Naive thymus-derived CD8-positive, alpha-beta T cell (primary cell): Measurements from ENCODE around the gene ARRDC5. TPM values are rescaled to one million over a fixed set of nuclear protein-coding genes. Genes with fewer than 3 reads are reported as not detected.
"Not testable (repeated sequence)": the region's sequence is repeated elsewhere in the genome, so short reads cannot be mapped to it uniquely, and the experiment has no call there.

ENCODE experiments used
- ATAC-seq, 2 donors: fragments of 150-1000 bp; cut with Tn5 transposase in 1 of 2; sonication (Bioruptor Pico), chemical (Tn5 transposase) in 1 of 2; 1 replicate in 1 of 2; 2 replicates in 1 of 2; pipeline ENCODE4 v1.10.0; 2021; ENCODE audit warnings: mild to moderate bottlenecking in 2 of 2, moderate library complexity in 2 of 2
- POLR2A ChIA-PET: fragments of 350-600 bp; sonication (Branson Sonifier 250); formaldehyde crosslinking; loops from one replicate; lab custom pipeline; 2021; ENCODE audit warnings: antibody characterized with exemption; lab: Charles Lee
- DNase-seq, 10 donors: peaks; one replicate each; pipeline versions ENCODE4 v3.0.0 to v3.0.0-alpha.2; 2020 to 2022
- H3K27ac Mint-ChIP-seq, 10 donors: one replicate each; pipeline ENCODE4 v1.8.0; 2020 to 2022; ENCODE audit warnings: mild to moderate bottlenecking in 10 of 10, mixed read lengths in 10 of 10, moderate library complexity in 4 of 10, inconsistent platforms in 1 of 10
- H3K27me3 Mint-ChIP-seq, 5 donors: one replicate each; pipeline ENCODE4 v1.8.0; 2021 to 2022; ENCODE audit warnings: mixed read lengths in 5 of 5
- H3K36me3 Mint-ChIP-seq, 3 donors: one replicate each; pipeline ENCODE4 v1.8.0; 2020 to 2022; ENCODE audit warnings: mixed read lengths in 3 of 3, mild to moderate bottlenecking in 2 of 3, inconsistent platforms in 1 of 3
- H3K4me1 Mint-ChIP-seq, 4 donors: one replicate each; pipeline ENCODE4 v1.8.0; 2021 to 2022; ENCODE audit warnings: mixed read lengths in 4 of 4
- H3K4me3 Mint-ChIP-seq, 10 donors: one replicate each; pipeline ENCODE4 v1.8.0; 2020 to 2022; ENCODE audit warnings: mild to moderate bottlenecking in 10 of 10, mixed read lengths in 10 of 10, moderate library complexity in 6 of 10, inconsistent platforms in 1 of 10
- H3K9me3 Mint-ChIP-seq, 9 donors: one replicate each; pipeline ENCODE4 v1.8.0; 2020 to 2022; ENCODE audit warnings: mixed read lengths in 9 of 9, mild to moderate bottlenecking in 3 of 9, inconsistent platforms in 1 of 9, moderate library complexity in 1 of 9
- polyA plus RNA-seq, 3 donors: library from polyadenylated mRNA; unstranded; fragments of 300-500 nt; fragmentation: Illumina TruSeq; gene quantifications; one replicate each; pipeline ENCODE4 v1.2.3, GENCODE V29; 2021
- total RNA-seq, 8 experiments: library from RNA in 2 of 8; stranded (reverse) in 2 of 8; gene quantifications; one replicate each; pipeline ENCODE4 v1.2.3 and lab custom pipeline; 2021 to 2026

Gene ARRDC5
- total and polyA plus RNA-seq, 5 experiments from 2014 or later, result 2.3 to 34.2 (median 5.9) TPM

DNA sequence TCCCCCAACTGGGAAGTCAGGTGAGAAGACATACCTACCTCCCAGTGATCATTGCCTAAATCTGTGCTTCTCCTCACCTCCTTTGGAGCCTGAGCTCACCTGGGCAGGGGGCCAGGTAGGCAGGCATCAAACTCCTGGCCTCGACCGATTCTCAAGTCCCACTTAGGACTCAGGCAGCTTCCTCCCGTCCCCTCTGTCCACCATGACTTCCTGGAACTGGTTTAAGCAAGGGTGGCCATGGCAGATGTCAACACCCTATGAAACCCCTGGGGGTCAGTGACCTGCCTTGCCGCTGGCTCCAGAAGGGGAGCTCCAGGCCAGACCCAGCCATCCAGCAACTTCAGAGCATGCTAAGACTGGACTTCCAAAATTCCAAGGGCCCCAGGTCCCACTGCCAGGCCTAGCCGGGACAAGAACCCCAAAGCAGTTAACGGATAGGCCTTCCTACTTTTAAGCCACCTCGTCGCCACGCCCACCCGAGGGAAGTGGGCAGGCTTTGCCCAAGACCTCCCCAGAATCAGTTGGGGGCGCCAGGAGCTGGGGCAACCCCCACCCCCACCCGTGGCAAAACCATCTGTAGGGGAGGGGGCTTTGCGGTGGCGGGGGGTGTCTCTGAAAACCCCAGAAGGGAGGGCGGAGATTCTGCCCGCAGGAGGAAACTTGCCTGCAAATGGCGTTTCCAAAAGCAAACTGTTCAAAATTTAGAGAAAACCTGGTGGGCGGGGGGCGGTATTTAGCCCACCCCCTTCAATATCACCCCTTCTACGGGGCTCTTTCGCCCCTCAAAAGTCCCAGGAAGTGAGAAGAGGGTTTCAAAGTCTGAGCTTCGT lies 35.9 kb downstream of the ARRDC5 start:
- Mint-ChIP-seq H3K36me3 (no peaks in the 10 kb centered on the region), H3K27me3 (peaks cover 0 to 1% (median 0%) of the 10 kb centered on the region in 5 donors)
- ATAC-seq, result peak; percentile 33 to 43

DNA sequence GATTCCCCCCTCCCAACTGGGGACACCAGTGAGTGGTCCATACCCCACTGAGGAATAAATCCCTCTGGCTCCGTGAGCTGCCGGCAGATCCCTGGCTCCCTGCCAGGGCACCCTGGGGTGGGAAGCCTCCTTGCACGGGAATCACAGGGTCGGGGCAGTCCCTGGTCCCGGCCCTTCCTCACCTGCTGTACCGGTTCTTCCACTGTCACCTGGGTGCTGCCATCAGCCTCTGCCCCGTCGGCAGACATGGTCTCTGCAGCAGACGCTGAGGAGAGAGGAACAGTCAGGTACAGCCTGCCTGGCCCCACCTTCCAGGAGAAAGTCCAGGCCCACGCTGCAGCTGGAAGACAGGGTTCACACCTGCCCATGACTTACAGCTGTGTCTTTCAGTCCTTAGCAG lies 41.5 kb downstream of the ARRDC5 start:
- no peak for DNase-seq
- POLR2A ChIA-PET, result no interaction called here

More for the DNA sequence above, 35.9 kb downstream of the ARRDC5 start:
- H3K4me3 Mint-ChIP-seq, result peak overlapping the region; percentile 72 to 90 (median 82)
- peaks cover 6 to 15% (median 12%) of the 10 kb centered on the region in 4 donors for H3K4me1 Mint-ChIP-seq
- POLR2A ChIA-PET, result interaction anchor here (0.6 to 3.8 kb wide), 8 partner anchors 9 to 800 kb away, joined by 3 to 53 read pairs (median 4); partner anchors contain the start of genes KDM4B and ZBTB7A
- DNase-seq, result peak; percentile 30 to 75 (median 40)
- no peaks in the 10 kb centered on the region for H3K9me3 Mint-ChIP-seq
- peak overlapping the region; percentile 19 to 82 (median 70) for H3K27ac Mint-ChIP-seq

DNA sequence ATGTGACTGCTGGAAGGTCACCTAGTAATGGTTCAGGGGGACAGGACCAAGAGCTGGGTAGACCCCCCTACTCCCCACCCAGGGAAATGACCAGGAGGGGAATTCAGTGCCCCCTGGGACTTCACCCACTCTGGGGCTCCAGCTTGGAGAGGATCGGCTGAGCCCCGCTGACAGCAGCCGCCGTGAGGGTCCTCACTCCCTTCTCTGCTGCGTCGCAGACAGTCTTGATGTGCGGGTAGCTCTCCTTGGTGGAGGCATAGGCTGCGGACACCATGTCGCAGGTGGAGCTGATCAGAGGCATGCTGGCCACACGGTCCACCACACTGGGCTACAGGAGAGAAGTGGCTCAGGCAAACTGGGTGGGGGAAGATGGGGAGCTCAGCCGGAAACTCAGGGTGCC lies 43.0 kb downstream of the ARRDC5 start:
- Mint-ChIP-seq H3K36me3 (peaks cover 0 to 29% (median 3%) of the 10 kb centered on the region in 3 donors), H3K27ac (no peak overlapping the region), H3K4me3 (no peak overlapping the region), H3K27me3 (no peaks in the 10 kb centered on the region), H3K4me1 (peaks cover 0 to 3% (median 1%) of the 10 kb centered on the region in 4 donors), H3K9me3 (no peaks in the 10 kb centered on the region)
- POLR2A ChIA-PET, result no interaction called here
- DNase-seq (no peak), ATAC-seq (no peak)

More for the DNA sequence above, 41.5 kb downstream of the ARRDC5 start:
- Mint-ChIP-seq H3K4me3 (no peak overlapping the region), H3K9me3 (no peaks in the 10 kb centered on the region), H3K27ac (no peak overlapping the region), H3K4me1 (peaks cover 0 to 4% (median 2%) of the 10 kb centered on the region in 4 donors), H3K27me3 (no peaks in the 10 kb centered on the region), H3K36me3 (peaks cover 0 to 22% (median 3%) of the 10 kb centered on the region in 3 donors)
- ATAC-seq, result no peak

DNA sequence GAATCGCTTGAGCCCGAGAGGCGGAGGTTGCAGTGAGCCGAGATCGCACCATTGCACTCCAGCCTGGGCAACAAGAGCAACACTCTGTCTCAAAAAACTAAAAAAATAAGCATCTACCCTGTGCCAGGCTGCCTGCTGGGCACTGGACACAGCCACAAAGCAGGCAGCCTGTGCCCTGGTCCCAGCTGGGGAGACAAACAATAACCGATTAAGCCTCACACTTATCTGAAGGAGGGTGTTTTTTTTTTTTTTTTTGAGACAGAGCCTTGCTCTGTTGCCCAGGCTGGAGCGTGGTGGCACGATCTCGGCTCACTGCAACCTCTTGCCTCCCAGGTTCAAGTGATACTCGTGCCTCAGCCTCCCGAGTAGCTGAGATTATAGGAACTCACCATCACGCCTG lies 46.2 kb downstream of the ARRDC5 start:
- POLR2A ChIA-PET, result interaction anchor here (0.8 kb wide), 1 partner anchor 19 kb away, joined by 3 read pairs; no protein-coding TSS in a partner anchor

DNA sequence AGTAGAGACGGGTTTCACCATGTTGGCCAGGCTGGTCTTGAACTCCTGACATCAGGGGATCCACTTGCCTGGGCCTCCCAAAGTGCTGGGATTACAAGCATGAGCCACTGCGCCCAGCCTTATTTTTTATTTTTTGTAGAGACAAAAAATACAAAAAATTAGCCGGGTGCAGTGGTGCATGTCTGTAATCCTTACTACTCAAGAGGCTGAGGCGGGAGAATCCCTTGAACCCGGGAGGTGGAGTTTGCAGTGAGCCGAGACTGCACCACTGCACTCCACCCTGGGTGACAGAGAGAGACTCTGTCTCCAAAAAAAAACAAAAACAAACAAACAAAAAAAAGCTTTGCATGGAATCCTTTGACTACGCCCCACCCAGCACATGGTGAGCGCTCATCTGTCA lies 49.2 kb downstream of the ARRDC5 start:
- H3K4me3 Mint-ChIP-seq, H3K27ac Mint-ChIP-seq, H3K9me3 Mint-ChIP-seq, H3K27me3 Mint-ChIP-seq, ATAC-seq, DNase-seq, H3K4me1 Mint-ChIP-seq: not testable (repeated sequence)
- H3K36me3 Mint-ChIP-seq, result peaks cover 0 to 29% (median 6%) of the 10 kb centered on the region in 3 donors
- POLR2A ChIA-PET, result interaction anchor here (0.7 kb wide), 1 partner anchor 161 kb away, joined by 4 read pairs; no protein-coding TSS in a partner anchor

More for the DNA sequence above, 46.2 kb downstream of the ARRDC5 start:
- H3K9me3 Mint-ChIP-seq, H3K27ac Mint-ChIP-seq, H3K4me1 Mint-ChIP-seq, H3K27me3 Mint-ChIP-seq, ATAC-seq, H3K4me3 Mint-ChIP-seq, DNase-seq: not testable (repeated sequence)
- peaks cover 0 to 37% (median 6%) of the 10 kb centered on the region in 3 donors for H3K36me3 Mint-ChIP-seq

DNA sequence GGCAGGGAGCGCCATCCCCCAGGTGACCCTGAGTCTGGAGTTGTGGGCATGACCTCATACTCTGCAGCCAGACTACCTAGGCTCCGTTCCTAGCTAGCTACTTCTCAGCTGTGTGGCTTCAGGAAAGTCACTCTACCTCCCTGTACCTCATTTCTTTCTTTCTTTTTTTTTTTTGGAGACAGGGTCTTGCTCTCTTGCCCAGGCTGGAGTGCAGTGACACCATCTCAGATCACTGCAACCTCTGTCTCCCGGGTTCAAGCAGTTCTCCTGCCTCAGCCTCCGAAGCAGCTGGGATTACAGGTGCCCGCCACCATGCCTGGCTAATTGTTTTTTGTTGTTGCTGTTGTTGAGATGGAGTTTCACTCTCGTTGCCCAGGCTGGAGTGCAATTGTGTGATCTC lies 50.2 kb downstream of the ARRDC5 start:
- no peak overlapping the region for H3K27ac Mint-ChIP-seq
- POLR2A ChIA-PET, result interaction anchor here (0.6 to 1.4 kb wide), 4 partner anchors 15 to 61 kb away, joined by 3 to 6 read pairs (median 4); partner anchors contain the start of gene PLIN3
- peaks cover 0 to 4% (median 1%) of the 10 kb centered on the region in 4 donors for H3K4me1 Mint-ChIP-seq
- H3K4me3 Mint-ChIP-seq, result no peak overlapping the region
- H3K9me3 Mint-ChIP-seq, result no peaks in the 10 kb centered on the region
- ATAC-seq, result no peak
- no peaks in the 10 kb centered on the region for H3K27me3 Mint-ChIP-seq
- peaks cover 0 to 26% (median 9%) of the 10 kb centered on the region in 3 donors for H3K36me3 Mint-ChIP-seq
- no peak for DNase-seq

DNA sequence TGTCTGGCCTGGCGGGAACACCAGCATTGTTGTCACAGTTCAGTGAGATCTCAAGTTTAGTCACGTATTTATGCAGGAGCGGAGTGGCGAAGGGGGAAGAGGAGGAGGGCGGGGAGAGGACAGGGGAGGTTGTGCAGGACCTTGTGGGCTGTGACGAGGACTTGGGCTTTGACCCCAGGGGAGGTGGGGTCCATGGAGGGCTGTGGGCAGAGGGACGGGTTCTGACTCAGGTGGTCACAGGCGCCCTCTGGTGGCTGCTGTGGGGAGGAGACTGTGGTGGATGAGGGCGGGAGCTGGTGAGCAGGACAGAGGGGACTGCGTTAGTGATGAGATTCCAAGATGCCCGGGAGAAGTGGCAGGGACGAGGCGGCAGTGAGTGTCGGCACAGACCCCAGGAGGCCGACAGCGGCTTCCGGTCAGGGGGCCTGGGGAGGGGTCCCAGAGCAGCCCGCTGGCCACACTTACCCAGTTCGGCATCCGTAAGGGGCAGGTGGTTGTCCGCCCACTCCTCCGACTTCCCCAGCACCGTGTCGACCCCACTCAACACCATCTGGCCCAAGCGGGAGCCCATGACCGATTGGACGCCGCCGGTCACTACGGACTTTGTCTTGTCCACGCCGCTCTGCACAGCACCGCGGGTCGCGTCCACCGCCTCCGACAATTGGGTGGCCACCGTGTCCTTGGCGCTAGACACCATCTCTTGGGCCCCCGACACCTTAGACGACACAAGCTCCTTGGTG lies 51.0 kb downstream of the ARRDC5 start:
- Mint-ChIP-seq H3K4me1 (peaks cover 0 to 4% (median 1%) of the 10 kb centered on the region in 4 donors), H3K27ac (peak overlapping the region in 2 of 10 donors; percentile 41 to 69), H3K27me3 (no peaks in the 10 kb centered on the region), H3K9me3 (no peaks in the 10 kb centered on the region), H3K36me3 (peaks cover 0 to 24% (median 6%) of the 10 kb centered on the region in 3 donors), H3K4me3 (no peak overlapping the region)
- peak; percentile 53 to 89 (median 74) for DNase-seq
- POLR2A ChIA-PET, result interaction anchor here (0.5 to 1.4 kb wide), 7 partner anchors 16 to 62 kb away, joined by 3 to 6 read pairs (median 3); partner anchors contain the start of gene PLIN3
- ATAC-seq, result peak; percentile 87 to 98

DNA sequence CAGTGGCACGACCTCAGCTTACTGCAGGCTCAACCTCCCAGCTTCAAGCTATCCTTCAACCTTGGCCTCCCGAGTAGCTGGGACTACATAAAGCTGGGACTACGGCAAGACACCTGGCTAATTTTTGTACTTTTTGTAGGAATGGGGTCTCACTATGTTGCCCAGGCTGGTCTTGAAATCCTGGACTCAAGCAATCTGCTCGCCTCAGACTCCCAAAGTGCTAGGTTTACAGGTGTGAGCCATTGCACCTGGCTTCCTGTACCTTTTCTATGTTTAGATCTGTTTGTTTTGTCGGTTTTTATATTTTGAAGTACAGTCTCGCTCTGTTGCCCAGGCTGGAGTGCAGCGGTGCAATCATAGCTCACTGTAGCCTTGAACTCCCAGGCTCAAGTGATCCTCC lies 53.7 kb downstream of the ARRDC5 start:
- ATAC-seq (no peak), DNase-seq (no peak)
- no peaks in the 10 kb centered on the region for H3K27me3 Mint-ChIP-seq
- peaks cover 0 to 4% (median 1%) of the 10 kb centered on the region in 4 donors for H3K4me1 Mint-ChIP-seq
- H3K4me3 Mint-ChIP-seq, result no peak overlapping the region
- H3K9me3 Mint-ChIP-seq, result no peaks in the 10 kb centered on the region
- peaks cover 0 to 28% (median 6%) of the 10 kb centered on the region in 3 donors for H3K36me3 Mint-ChIP-seq
- POLR2A ChIA-PET, result interaction anchor here (0.6 kb wide), 1 partner anchor 298 kb away, joined by 4 read pairs; no protein-coding TSS in a partner anchor
- H3K27ac Mint-ChIP-seq, result no peak overlapping the region

DNA sequence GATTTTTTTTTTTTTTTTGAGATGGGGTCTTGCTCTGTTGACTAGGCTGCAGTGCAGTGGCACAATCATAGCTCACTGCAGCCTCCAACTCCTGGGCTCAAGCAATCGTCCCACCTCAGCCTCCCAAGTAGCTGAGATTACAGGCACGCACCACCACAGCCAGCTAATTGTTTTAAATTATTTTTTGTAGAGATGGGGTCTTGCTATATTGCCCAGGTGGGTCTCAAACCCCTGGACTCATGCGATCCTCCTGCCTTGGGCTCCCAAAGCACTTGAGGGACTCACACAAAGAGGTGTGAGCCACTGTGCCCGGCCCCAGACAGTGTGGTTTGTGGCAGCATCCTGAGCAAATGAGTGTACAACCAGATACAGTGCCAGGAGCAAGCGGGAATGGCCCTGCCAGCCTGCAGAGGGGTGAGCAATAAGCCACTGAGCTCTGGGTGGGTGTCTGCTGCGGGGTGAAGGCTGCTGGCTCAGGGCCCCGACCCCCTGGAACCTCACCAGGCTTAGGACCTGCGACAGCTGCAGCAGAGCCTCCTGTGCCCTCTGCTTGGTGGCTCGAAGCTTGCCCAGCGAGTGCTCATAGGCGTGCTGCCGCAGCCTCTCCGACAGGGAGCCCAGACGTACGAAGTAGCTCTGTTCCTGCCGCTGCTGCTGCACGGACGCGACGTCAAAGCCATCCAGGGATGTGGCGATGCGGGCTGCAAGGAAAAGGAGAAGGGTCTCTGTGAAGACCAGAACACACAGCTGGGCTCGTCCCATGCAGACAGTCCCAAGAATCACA lies 55.3 kb downstream of the ARRDC5 start:
- no peaks in the 10 kb centered on the region for H3K9me3 Mint-ChIP-seq
- no peak overlapping the region for H3K4me3 Mint-ChIP-seq
- no peaks in the 10 kb centered on the region for H3K27me3 Mint-ChIP-seq
- peak overlapping the region in 1 of 10 donors; percentile 22 for H3K27ac Mint-ChIP-seq
- H3K36me3 Mint-ChIP-seq, result peaks cover 0 to 37% (median 5%) of the 10 kb centered on the region in 3 donors
- peaks cover 0 to 4% (median 1%) of the 10 kb centered on the region in 4 donors for H3K4me1 Mint-ChIP-seq
- DNase-seq, result no peak
- no peak for ATAC-seq
- POLR2A ChIA-PET, result interaction anchor here (0.6 to 0.7 kb wide), 2 partner anchors 161 to 781 kb away, joined by 3 read pairs; no protein-coding TSS in a partner anchor

DNA sequence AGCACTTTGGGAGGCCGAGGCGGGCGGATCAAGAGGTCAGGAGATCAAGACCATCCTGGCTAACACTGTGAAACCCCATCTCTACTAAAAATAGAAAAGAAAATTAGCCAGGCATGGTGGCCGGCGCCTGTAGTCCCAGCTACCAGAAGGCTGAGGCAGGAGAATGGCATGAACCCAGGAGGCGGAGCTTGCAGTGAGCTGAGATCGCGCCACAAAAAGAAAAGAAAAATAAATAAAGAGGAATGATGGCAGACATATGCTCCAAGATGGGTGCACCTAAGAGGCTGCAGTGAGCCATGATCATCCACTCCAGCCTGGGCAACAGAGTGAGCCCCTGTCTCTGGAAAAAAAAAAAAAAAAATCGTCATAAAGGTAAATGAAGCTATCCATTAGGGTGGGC lies 56.7 kb downstream of the ARRDC5 start:
- H3K36me3 Mint-ChIP-seq, result peaks cover 0 to 46% (median 9%) of the 10 kb centered on the region in 3 donors
- not testable (repeated sequence) for H3K4me3 Mint-ChIP-seq, H3K9me3 Mint-ChIP-seq, H3K4me1 Mint-ChIP-seq, DNase-seq, H3K27me3 Mint-ChIP-seq, H3K27ac Mint-ChIP-seq, ATAC-seq
- POLR2A ChIA-PET, result interaction anchor here (0.8 kb wide), 1 partner anchor 71 kb away, joined by 8 read pairs; no protein-coding TSS in a partner anchor

DNA sequence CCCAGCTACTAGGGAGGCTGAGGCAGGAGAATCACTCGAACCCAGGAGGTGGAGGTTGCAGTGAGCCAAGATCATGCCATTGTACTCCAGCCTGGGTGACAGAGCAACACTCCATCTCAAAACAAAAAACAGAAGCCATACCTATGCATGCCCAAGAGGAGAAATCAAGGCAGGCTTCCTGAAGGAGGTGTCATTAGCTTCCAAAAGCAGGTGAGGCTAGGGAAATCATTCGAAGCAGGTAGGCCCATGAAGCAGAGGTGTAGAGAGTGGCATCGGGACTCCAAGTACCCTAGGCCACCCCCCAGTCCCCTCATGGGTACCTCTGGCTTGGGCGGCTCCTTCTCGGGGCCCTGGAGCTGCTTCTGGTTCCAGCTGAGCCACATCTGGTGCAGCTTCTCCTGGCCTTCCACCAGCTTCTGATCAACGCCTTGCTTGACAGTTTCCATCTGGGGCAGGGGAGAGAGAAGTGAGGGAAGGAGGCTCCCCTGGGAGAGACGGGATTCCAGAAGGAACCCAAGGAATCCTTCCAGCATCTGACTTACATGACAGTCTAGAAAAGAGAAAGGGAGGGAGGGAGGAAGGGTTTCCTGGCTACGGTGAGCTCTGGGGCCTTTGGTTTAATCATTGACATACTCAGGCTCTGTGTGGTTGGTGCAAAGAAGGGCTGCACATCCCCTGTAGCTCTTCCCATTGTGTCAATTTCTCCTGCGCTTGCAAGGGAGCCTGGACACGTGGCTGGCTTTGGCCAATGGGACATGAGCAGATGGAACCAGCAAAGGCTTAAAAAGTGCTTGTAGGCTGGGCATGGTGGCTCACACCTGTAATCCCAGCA lies 58.1 kb downstream of the ARRDC5 start:
- H3K9me3 Mint-ChIP-seq, result no peaks in the 10 kb centered on the region
- peaks cover 0 to 52% (median 11%) of the 10 kb centered on the region in 3 donors for H3K36me3 Mint-ChIP-seq
- POLR2A ChIA-PET, result no interaction called here
- H3K27ac Mint-ChIP-seq, result no peak overlapping the region
- H3K4me1 Mint-ChIP-seq, result peaks cover 0 to 10% (median 0%) of the 10 kb centered on the region in 4 donors
- no peaks in the 10 kb centered on the region for H3K27me3 Mint-ChIP-seq
- ATAC-seq, result no peak
- no peak for DNase-seq
- H3K4me3 Mint-ChIP-seq, result no peak overlapping the region
